GM04503 (cell line): ENCODE measurements around the gene SQSTM1.

Experiments used
- DNase-seq: peaks from one replicate; pipeline ENCODE4 v3.0.0-alpha.2; 2012; ENCODE audit warnings: low read depth

The SQSTM1 gene

GRCh38 chr5:179874136-179874535 lies 53.4 kb downstream of the SQSTM1 start:
- DNase-seq: no peak

- no peak for DNase-seq
These were observed 54.0 kb downstream of the SQSTM1 start for GRCh38 chr5:179874536-179875292.

- DNase-seq: no peak
These were observed 55.3 kb downstream of the SQSTM1 start for GRCh38 chr5:179875741-179876609.

- DNase-seq: no peak
These were observed 55.9 kb downstream of the SQSTM1 start for GRCh38 chr5:179876610-179876952.

- no peak for DNase-seq
These were observed 57.7 kb downstream of the SQSTM1 start for GRCh38 chr5:179878222-179879002.

GRCh38 chr5:179879003-179879689 lies 58.4 kb downstream of the SQSTM1 start:
- no peak for DNase-seq

- no peak for DNase-seq
These were observed 58.9 kb downstream of the SQSTM1 start for GRCh38 chr5:179879690-179880010.

- no peak for DNase-seq
These were observed 59.5 kb downstream of the SQSTM1 start for GRCh38 chr5:179880066-179880650.

GRCh38 chr5:179880848-179881590 lies 60.3 kb downstream of the SQSTM1 start:
- no peak for DNase-seq

GRCh38 chr5:179882338-179882737 lies 61.6 kb downstream of the SQSTM1 start:
- DNase-seq: no peak

- DNase-seq: no peak
These were observed 62.5 kb downstream of the SQSTM1 start for GRCh38 chr5:179883163-179883562.

GRCh38 chr5:179885491-179886090 lies 64.9 kb downstream of the SQSTM1 start:
- no peak for DNase-seq

- DNase-seq: no peak
These were observed 65.6 kb downstream of the SQSTM1 start for GRCh38 chr5:179886190-179886911.

GRCh38 chr5:179887095-179887494 lies 66.4 kb downstream of the SQSTM1 start:
- DNase-seq: no peak
